Measurements from ENCODE around the gene KLHL40. TPM values are rescaled to one million over a fixed set of nuclear protein-coding genes. Genes with fewer than 3 reads are reported as not detected.
A peak's percentile ranks its signal among the peaks of the same experiment; 100 is the strongest.

Gene KLHL40
- total RNA-seq, 4 donors from 2014 or later = not detected

GRCh38 chr3:42729404-42730145 lies 44.2 kb downstream of the KLHL40 start:
- WGBS = 73% methylated on average over 6 of the region's 6 CpGs
- peak in 1 of 2 donors; percentile 50 for DNase-seq (ENCODE audit: low spot score in 2 of 2)
- no peaks in the 10 kb centered on the region for H3K36me3 ChIP-seq
- H3K4me3 ChIP-seq = no peak overlapping the region
- no peaks in the 10 kb centered on the region for H3K27me3 ChIP-seq
- no peaks in the 10 kb centered on the region for H3K9me3 ChIP-seq
- no peak for TF ChIP-seq POLR2A (IDR thresholded peaks at IDR 0.05)
- TF ChIP-seq EP300 (IDR thresholded peaks at IDR 0.05) = no peak
- TF ChIP-seq, protein P1, sequence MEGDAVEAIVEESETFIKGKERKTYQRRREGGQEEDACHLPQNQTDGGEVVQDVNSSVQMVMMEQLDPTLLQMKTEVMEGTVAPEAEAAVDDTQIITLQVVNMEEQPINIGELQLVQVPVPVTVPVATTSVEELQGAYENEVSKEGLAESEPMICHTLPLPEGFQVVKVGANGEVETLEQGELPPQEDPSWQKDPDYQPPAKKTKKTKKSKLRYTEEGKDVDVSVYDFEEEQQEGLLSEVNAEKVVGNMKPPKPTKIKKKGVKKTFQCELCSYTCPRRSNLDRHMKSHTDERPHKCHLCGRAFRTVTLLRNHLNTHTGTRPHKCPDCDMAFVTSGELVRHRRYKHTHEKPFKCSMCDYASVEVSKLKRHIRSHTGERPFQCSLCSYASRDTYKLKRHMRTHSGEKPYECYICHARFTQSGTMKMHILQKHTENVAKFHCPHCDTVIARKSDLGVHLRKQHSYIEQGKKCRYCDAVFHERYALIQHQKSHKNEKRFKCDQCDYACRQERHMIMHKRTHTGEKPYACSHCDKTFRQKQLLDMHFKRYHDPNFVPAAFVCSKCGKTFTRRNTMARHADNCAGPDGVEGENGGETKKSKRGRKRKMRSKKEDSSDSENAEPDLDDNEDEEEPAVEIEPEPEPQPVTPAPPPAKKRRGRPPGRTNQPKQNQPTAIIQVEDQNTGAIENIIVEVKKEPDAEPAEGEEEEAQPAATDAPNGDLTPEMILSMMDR (IDR thresholded peaks at IDR 0.05) = no peak
- no peak for TF ChIP-seq POLR2AphosphoS5 (IDR thresholded peaks at IDR 0.05)
- peaks cover 6% of the 10 kb centered on the region for H3K4me1 ChIP-seq
- H3K27ac ChIP-seq = no peak overlapping the region

GRCh38 chr3:42730294-42730693 lies 45.0 kb downstream of the KLHL40 start:
- peak in 1 of 2 donors; percentile 67 for DNase-seq (ENCODE audit: low spot score in 2 of 2)
- H3K4me1 ChIP-seq = peaks cover 6% of the 10 kb centered on the region
- H3K36me3 ChIP-seq = no peaks in the 10 kb centered on the region
- no peak overlapping the region for H3K4me3 ChIP-seq
- TF ChIP-seq EP300 (IDR thresholded peaks at IDR 0.05) (no peak), POLR2A (IDR thresholded peaks at IDR 0.05) (no peak), POLR2AphosphoS5 (IDR thresholded peaks at IDR 0.05) (no peak)
- TF ChIP-seq, protein P1 (IDR thresholded peaks at IDR 0.05) = no peak
- 88% methylated on average over 11 of the region's 11 CpGs for WGBS
- no peak overlapping the region for H3K27ac ChIP-seq
- H3K9me3 ChIP-seq = no peaks in the 10 kb centered on the region
- no peaks in the 10 kb centered on the region for H3K27me3 ChIP-seq

GRCh38 chr3:42730706-42731420 lies 45.5 kb downstream of the KLHL40 start:
- H3K9me3 ChIP-seq = no peaks in the 10 kb centered on the region
- peak in 1 of 2 donors; percentile 60 for DNase-seq (ENCODE audit: low spot score in 2 of 2)
- no peak overlapping the region for H3K27ac ChIP-seq
- 92% methylated on average over 3 of the region's 3 CpGs for WGBS
- peaks cover 6% of the 10 kb centered on the region for H3K4me1 ChIP-seq
- no peaks in the 10 kb centered on the region for H3K27me3 ChIP-seq
- H3K4me3 ChIP-seq = no peak overlapping the region
- no peak for TF ChIP-seq EP300 (IDR thresholded peaks at IDR 0.05)
- no peak for TF ChIP-seq POLR2AphosphoS5 (IDR thresholded peaks at IDR 0.05)
- TF ChIP-seq, protein P1 (IDR thresholded peaks at IDR 0.05) = no peak
- TF ChIP-seq POLR2A (IDR thresholded peaks at IDR 0.05) = no peak
- no peaks in the 10 kb centered on the region for H3K36me3 ChIP-seq

GRCh38 chr3:42731476-42732195 lies 46.3 kb downstream of the KLHL40 start:
- Histone ChIP-seq H3K36me3 (no peaks in the 10 kb centered on the region), H3K27me3 (no peaks in the 10 kb centered on the region), H3K4me3 (no peak overlapping the region), H3K9me3 (no peaks in the 10 kb centered on the region), H3K27ac (no peak overlapping the region), H3K4me1 (peaks cover 6% of the 10 kb centered on the region)
- whole genome bisulfite sequencing = 69% methylated on average over 3 of the region's 6 CpGs
- TF ChIP-seq, protein P1 (IDR thresholded peaks at IDR 0.05) = no peak
- TF ChIP-seq POLR2AphosphoS5 (IDR thresholded peaks at IDR 0.05) (no peak), EP300 (IDR thresholded peaks at IDR 0.05) (no peak), POLR2A (IDR thresholded peaks at IDR 0.05) (no peak)
- DNase-seq (ENCODE audit: low spot score in 2 of 2) = peak in 1 of 2 donors; percentile 65

Data from suprapubic skin (tissue), 4 donors.